IgD-negative memory B cell (primary cell): ENCODE measurements around the gene ZNF735. TPM values are rescaled to one million over a fixed set of nuclear protein-coding genes. Genes with fewer than 3 reads are reported as not detected.
"Not testable (repeated sequence)": the region's sequence is repeated elsewhere in the genome, so short reads cannot be mapped to it uniquely, and the experiment has no call there.

Experiments
- H3K27ac Mint-ChIP-seq, 3 donors: one replicate each; pipeline ENCODE4 v1.8.0; 2020 to 2022; ENCODE audit warnings: mild to moderate bottlenecking in 3 of 3, mixed read lengths in 3 of 3, moderate library complexity in 1 of 3
- H3K27me3 Mint-ChIP-seq: one replicate; pipeline ENCODE4 v1.8.0; 2021; ENCODE audit warnings: mixed read lengths
- H3K36me3 Mint-ChIP-seq: one replicate; pipeline ENCODE4 v1.8.0; 2020; ENCODE audit warnings: mild to moderate bottlenecking, mixed read lengths
- H3K4me1 Mint-ChIP-seq, 3 donors: one replicate each; pipeline ENCODE4 v1.8.0; 2020 to 2022; ENCODE audit warnings: mixed read lengths in 3 of 3, mild to moderate bottlenecking in 1 of 3
- H3K4me3 Mint-ChIP-seq, 4 donors: one replicate each; pipeline ENCODE4 v1.8.0; 2020 to 2022; ENCODE audit warnings: mild to moderate bottlenecking in 4 of 4, mixed read lengths in 4 of 4, moderate library complexity in 3 of 4
- H3K9me3 Mint-ChIP-seq, 3 donors: one replicate each; pipeline ENCODE4 v1.8.0; 2020 to 2021; ENCODE audit warnings: mixed read lengths in 3 of 3, mild to moderate bottlenecking in 1 of 3
- polyA plus RNA-seq: library from polyadenylated mRNA; unstranded; fragments of 300-500 nt; fragmentation: Illumina TruSeq; gene quantifications from one replicate; pipeline ENCODE4 v1.2.3, GENCODE V29; 2021

ZNF735 gene
- not detected for polyA plus RNA-seq

- Mint-ChIP-seq H3K4me1 (peaks cover 0 to 2% (median 0%) of the 10 kb centered on the region in 3 donors), H3K27me3 (no peaks in the 10 kb centered on the region), H3K27ac (no peak within 1 kb of the TSS), H3K4me3 (no peak within 1 kb of the TSS), H3K36me3 (no peaks in the 10 kb centered on the region), H3K9me3 (peaks cover 2 to 17% (median 9%) of the 10 kb centered on the region in 3 donors)
Measured at GRCh38 chr7:64206903-64207302, at the start of gene ZNF735. Gene ZNF735 (plus strand): TSS chr7:64207203. CDS start chr7:64207203, 0 bp downstream.

GRCh38 chr7:64170974-64171373 is 36.0 kb upstream of the ZNF735 start:
- H3K36me3 Mint-ChIP-seq, H3K4me1 Mint-ChIP-seq, H3K27ac Mint-ChIP-seq, H3K4me3 Mint-ChIP-seq, H3K27me3 Mint-ChIP-seq: not testable (repeated sequence)
- peaks cover 4 to 13% (median 8%) of the 10 kb centered on the region in 3 donors for H3K9me3 Mint-ChIP-seq

- H3K4me1 Mint-ChIP-seq, result no peaks in the 10 kb centered on the region
- H3K27me3 Mint-ChIP-seq, result no peaks in the 10 kb centered on the region
- no peak overlapping the region for H3K4me3 Mint-ChIP-seq
- peak overlapping the region in 1 of 3 donors; percentile 39 for H3K27ac Mint-ChIP-seq
- H3K9me3 Mint-ChIP-seq, result peaks cover 6 to 9% (median 7%) of the 10 kb centered on the region in 3 donors
- H3K36me3 Mint-ChIP-seq, result no peaks in the 10 kb centered on the region
Measured at GRCh38 chr7:64174328-64174727, 32.7 kb upstream of the ZNF735 start.

- Mint-ChIP-seq H3K27ac (no peak overlapping the region), H3K4me1 (no peaks in the 10 kb centered on the region), H3K9me3 (peaks cover 3 to 11% (median 5%) of the 10 kb centered on the region in 3 donors), H3K36me3 (no peaks in the 10 kb centered on the region), H3K4me3 (no peak overlapping the region), H3K27me3 (no peaks in the 10 kb centered on the region)
Measured at GRCh38 chr7:64174941-64175340, 32.1 kb upstream of the ZNF735 start.

- H3K4me1 Mint-ChIP-seq, result no peaks in the 10 kb centered on the region
- no peaks in the 10 kb centered on the region for H3K27me3 Mint-ChIP-seq
- no peak overlapping the region for H3K4me3 Mint-ChIP-seq
- no peaks in the 10 kb centered on the region for H3K36me3 Mint-ChIP-seq
- peaks cover 2 to 8% (median 5%) of the 10 kb centered on the region in 3 donors for H3K9me3 Mint-ChIP-seq
- H3K27ac Mint-ChIP-seq, result no peak overlapping the region
Measured at GRCh38 chr7:64180989-64181388, 26.0 kb upstream of the ZNF735 start.

- no peaks in the 10 kb centered on the region for H3K36me3 Mint-ChIP-seq
- no peaks in the 10 kb centered on the region for H3K4me1 Mint-ChIP-seq
- H3K27me3 Mint-ChIP-seq, result no peaks in the 10 kb centered on the region
- no peak overlapping the region for H3K27ac Mint-ChIP-seq
- peaks cover 4 to 11% (median 5%) of the 10 kb centered on the region in 3 donors for H3K9me3 Mint-ChIP-seq
- H3K4me3 Mint-ChIP-seq, result no peak overlapping the region
Measured at GRCh38 chr7:64181586-64181985, 25.4 kb upstream of the ZNF735 start.

- Mint-ChIP-seq H3K27ac (no peak overlapping the region), H3K4me3 (no peak overlapping the region), H3K27me3 (no peaks in the 10 kb centered on the region), H3K36me3 (no peaks in the 10 kb centered on the region), H3K4me1 (no peaks in the 10 kb centered on the region), H3K9me3 (peaks cover 4 to 16% (median 5%) of the 10 kb centered on the region in 3 donors)
Measured at GRCh38 chr7:64182036-64182790, 24.8 kb upstream of the ZNF735 start.

- Mint-ChIP-seq H3K27me3 (no peaks in the 10 kb centered on the region), H3K9me3 (peaks cover 4 to 17% (median 5%) of the 10 kb centered on the region in 3 donors), H3K27ac (no peak overlapping the region), H3K4me1 (no peaks in the 10 kb centered on the region), H3K36me3 (no peaks in the 10 kb centered on the region), H3K4me3 (no peak overlapping the region)
Measured at GRCh38 chr7:64183126-64183742, 23.8 kb upstream of the ZNF735 start.

GRCh38 chr7:64183827-64184372 is 23.1 kb upstream of the ZNF735 start:
- Mint-ChIP-seq H3K4me1 (no peaks in the 10 kb centered on the region), H3K36me3 (no peaks in the 10 kb centered on the region), H3K27ac (no peak overlapping the region), H3K9me3 (peaks cover 2 to 17% (median 5%) of the 10 kb centered on the region in 3 donors), H3K4me3 (no peak overlapping the region), H3K27me3 (no peaks in the 10 kb centered on the region)

- peaks cover 5 to 17% (median 7%) of the 10 kb centered on the region in 3 donors for H3K9me3 Mint-ChIP-seq
Measured at GRCh38 chr7:64184376-64184775, 22.6 kb upstream of the ZNF735 start.

GRCh38 chr7:64187408-64187807 is 19.6 kb upstream of the ZNF735 start:
- Mint-ChIP-seq H3K27ac (no peak overlapping the region), H3K36me3 (peaks cover 2% of the 10 kb centered on the region), H3K27me3 (no peaks in the 10 kb centered on the region), H3K9me3 (peaks cover 5 to 9% (median 5%) of the 10 kb centered on the region in 3 donors), H3K4me1 (peaks cover 0 to 1% (median 0%) of the 10 kb centered on the region in 3 donors), H3K4me3 (no peak overlapping the region)

More at GRCh38 chr7:64184376-64184775, 22.6 kb upstream of the ZNF735 start:
- Mint-ChIP-seq H3K4me1 (no peaks in the 10 kb centered on the region), H3K4me3 (no peak overlapping the region), H3K27ac (no peak overlapping the region), H3K36me3 (peaks cover 2% of the 10 kb centered on the region), H3K27me3 (no peaks in the 10 kb centered on the region)

GRCh38 chr7:64192148-64192704 is 14.8 kb upstream of the ZNF735 start:
- peaks cover 4 to 6% (median 6%) of the 10 kb centered on the region in 3 donors for H3K9me3 Mint-ChIP-seq
- H3K27ac Mint-ChIP-seq, result no peak overlapping the region
- H3K4me1 Mint-ChIP-seq, result peaks cover 0 to 1% (median 0%) of the 10 kb centered on the region in 3 donors
- H3K27me3 Mint-ChIP-seq, result no peaks in the 10 kb centered on the region
- no peak overlapping the region for H3K4me3 Mint-ChIP-seq
- peaks cover 2% of the 10 kb centered on the region for H3K36me3 Mint-ChIP-seq

GRCh38 chr7:64192775-64193174 is 14.2 kb upstream of the ZNF735 start:
- H3K9me3 Mint-ChIP-seq, result peaks cover 4 to 6% (median 5%) of the 10 kb centered on the region in 3 donors

GRCh38 chr7:64219710-64220298 is 12.8 kb downstream of the ZNF735 start:
- H3K4me1 Mint-ChIP-seq, H3K36me3 Mint-ChIP-seq, H3K27ac Mint-ChIP-seq, H3K27me3 Mint-ChIP-seq: not testable (repeated sequence)
- peak overlapping the region in 1 of 4 donors; percentile 13 for H3K4me3 Mint-ChIP-seq
- peaks cover 11 to 45% (median 21%) of the 10 kb centered on the region in 3 donors for H3K9me3 Mint-ChIP-seq

More at GRCh38 chr7:64192775-64193174, 14.2 kb upstream of the ZNF735 start:
- Mint-ChIP-seq H3K4me3 (no peak overlapping the region), H3K36me3 (peaks cover 2% of the 10 kb centered on the region), H3K4me1 (peaks cover 0 to 1% (median 0%) of the 10 kb centered on the region in 3 donors), H3K27me3 (no peaks in the 10 kb centered on the region), H3K27ac (no peak overlapping the region)

GRCh38 chr7:64223366-64223765 is 16.4 kb downstream of the ZNF735 start:
- no peaks in the 10 kb centered on the region for H3K36me3 Mint-ChIP-seq
- H3K9me3 Mint-ChIP-seq, result peaks cover 9 to 50% (median 12%) of the 10 kb centered on the region in 3 donors
- no peak overlapping the region for H3K27ac Mint-ChIP-seq
- H3K27me3 Mint-ChIP-seq, result no peaks in the 10 kb centered on the region
- no peak overlapping the region for H3K4me3 Mint-ChIP-seq
- H3K4me1 Mint-ChIP-seq, result no peaks in the 10 kb centered on the region
